22Rv1 (cell line): ENCODE data around the gene CACNA1C.

Experiments used
- H3K27ac ChIP-seq: fragments of 450-650 bp; 2 replicates; pipeline ENCODE4 v1.5.1; 2017
- ZFX ChIP-seq: fragments of 450-650 bp; IDR thresholded peaks from 2 replicates; pipeline ENCODE4 v1.6.1; 2017; ENCODE audit warnings: antibody characterized with exemption, borderline replicate concordance
- TF ChIP-seq, protein P1 (sequence below): fragments of 450-650 bp; IDR thresholded peaks from 2 replicates; pipeline ENCODE4 v1.5.1; 2017; ENCODE audit warnings: mild to moderate bottlenecking

The CACNA1C gene

DNA sequence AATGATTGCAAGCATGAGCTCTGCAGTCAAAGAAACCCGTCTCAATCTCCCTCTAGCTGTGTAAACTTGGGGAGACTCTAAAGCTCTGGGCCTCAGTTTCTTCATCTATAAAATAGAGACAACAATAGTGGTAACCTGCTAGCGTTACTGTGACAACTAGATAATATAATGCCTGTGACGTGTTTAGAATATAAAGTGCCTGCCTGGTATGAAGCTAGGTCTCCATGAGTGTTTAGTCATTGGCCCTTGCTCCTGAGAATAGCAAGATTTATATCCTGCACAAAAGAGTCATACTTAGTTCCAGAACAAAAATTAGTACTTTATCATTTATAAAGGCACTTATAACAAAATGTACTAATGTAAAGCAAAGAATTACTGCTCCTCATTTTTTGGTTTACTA, 39.7 kb upstream of the CACNA1C start:
- no peak for TF ChIP-seq ZFX
- TF ChIP-seq, protein P1, sequence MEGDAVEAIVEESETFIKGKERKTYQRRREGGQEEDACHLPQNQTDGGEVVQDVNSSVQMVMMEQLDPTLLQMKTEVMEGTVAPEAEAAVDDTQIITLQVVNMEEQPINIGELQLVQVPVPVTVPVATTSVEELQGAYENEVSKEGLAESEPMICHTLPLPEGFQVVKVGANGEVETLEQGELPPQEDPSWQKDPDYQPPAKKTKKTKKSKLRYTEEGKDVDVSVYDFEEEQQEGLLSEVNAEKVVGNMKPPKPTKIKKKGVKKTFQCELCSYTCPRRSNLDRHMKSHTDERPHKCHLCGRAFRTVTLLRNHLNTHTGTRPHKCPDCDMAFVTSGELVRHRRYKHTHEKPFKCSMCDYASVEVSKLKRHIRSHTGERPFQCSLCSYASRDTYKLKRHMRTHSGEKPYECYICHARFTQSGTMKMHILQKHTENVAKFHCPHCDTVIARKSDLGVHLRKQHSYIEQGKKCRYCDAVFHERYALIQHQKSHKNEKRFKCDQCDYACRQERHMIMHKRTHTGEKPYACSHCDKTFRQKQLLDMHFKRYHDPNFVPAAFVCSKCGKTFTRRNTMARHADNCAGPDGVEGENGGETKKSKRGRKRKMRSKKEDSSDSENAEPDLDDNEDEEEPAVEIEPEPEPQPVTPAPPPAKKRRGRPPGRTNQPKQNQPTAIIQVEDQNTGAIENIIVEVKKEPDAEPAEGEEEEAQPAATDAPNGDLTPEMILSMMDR = no peak
- H3K27ac ChIP-seq = no peak overlapping the region

DNA sequence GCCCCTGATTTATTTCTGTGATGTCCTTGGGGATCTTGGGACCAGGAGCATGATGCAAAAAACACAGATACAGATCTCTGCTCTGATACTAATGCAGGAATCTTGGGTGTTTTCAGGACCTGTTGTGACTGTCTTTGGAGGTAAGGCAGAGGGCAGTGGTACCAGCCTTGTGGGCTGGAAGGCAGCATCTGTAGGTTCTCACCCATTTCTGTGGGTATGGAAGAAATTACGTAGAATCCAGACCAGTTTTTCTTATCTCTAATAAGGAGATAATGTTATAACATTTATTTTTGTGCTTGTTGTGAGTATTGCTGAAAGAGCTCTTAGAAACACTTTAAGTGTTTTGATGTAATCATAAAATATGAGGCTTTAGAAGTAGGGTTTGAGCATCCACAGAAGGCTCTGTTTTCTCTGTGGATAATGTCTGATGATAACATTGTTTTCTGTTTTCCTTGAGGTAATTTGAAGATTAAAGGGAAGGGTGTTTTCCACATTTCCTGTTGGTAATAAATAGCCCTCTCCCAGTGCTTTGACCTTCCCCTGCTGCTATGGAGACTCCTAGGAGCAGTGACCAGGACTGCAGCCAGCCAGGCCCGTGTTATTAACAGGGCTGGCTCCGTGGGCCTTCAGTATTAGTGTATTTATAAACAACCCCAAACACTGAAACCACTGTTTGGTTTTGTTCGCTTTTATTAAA, 39.1 kb upstream of the CACNA1C start:
- TF ChIP-seq, protein P1 = no peak
- TF ChIP-seq ZFX = no peak
- H3K27ac ChIP-seq = no peak overlapping the region

DNA sequence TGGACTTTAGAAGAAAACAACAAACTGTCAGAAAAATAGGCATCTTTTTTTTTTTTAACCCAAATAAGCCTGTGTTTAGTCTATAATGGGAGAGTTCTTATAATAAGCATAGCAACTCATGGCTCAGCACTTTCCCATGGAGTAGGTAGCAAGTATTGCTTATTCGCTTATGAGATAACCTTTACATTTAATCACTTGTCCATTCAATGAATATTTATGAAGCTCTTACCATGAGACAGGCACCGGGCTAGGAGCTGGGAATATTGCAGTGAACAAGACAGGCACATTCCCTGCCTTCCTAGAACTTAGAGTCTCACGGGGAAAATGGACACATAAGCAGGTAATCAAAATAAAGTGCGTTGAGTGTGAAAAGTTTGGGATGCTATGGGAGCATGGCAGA, 38.6 kb upstream of the CACNA1C start:
- TF ChIP-seq, protein P1 = no peak
- no peak for TF ChIP-seq ZFX
- H3K27ac ChIP-seq = no peak overlapping the region

DNA sequence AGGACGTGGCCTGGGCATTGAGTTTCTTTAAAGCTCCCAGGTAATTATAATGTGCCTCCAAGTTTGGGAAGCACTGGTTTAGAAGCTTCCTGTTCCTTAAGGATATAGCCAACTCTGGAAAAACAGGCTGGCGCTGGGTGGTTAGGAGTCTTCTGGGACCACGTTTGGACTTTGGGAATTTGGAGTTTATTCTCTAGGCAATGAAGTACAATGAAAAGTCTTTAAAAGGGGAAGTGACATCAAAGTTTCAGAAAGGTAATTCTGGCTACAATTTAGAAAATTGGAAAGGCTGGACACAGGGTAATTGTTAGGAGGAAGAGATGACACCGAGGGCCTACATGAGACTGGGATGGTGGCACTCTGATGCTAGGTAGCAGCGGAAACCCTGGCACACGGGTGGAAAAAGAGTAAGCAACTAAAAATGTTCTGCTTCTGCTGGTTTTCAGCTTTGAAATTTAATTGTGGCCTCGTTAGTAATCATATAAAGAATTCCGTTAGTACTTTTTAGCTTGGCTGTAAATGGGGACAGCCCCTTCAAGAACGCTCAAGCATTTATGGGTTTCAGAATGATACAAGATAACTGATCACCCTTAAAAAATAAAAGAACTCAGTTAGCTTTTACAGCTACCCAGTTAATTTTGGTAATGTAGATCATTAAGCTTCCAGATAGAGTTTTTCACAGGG, 35.8 kb upstream of the CACNA1C start:
- H3K27ac ChIP-seq = no peak overlapping the region
- no peak for TF ChIP-seq ZFX
- TF ChIP-seq, protein P1 = no peak

DNA sequence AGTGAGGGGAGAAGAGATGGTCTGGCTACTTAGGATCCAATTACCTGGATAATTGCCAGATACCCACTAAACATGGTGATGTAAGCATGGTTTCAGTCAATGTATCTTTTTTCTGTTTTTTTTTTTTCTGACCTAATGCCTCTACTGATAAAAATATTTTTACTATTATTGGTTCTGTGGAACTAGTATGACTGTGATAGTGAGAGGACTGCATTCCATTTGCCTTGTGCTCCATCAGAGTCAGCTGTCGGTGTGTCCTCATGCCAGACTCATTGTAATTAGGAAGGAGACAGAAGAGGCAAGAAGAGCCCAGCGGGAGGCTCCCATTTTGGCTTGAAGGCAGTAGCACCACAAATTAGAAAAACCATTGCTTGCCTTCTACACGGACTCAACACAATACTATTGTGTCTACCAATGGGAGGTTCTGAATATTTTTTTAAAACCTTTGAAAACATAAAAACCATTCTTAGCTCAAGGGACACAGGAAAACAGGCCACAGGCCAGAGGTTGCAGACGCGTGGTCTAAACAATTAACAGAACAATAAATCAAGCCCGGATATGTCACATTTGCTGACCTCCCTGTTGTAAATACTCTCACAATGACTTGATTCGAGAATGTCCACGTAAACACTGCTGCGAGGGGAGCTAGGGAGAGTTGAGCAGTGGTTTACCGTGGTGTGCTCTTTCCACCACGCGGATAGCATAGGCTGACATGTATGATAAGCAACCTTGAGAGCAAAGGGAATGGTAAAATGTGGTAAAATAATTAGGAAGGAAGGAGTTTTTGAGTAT, 35.0 kb upstream of the CACNA1C start:
- no peak overlapping the region for H3K27ac ChIP-seq
- TF ChIP-seq, protein P1 = no peak
- no peak for TF ChIP-seq ZFX

DNA sequence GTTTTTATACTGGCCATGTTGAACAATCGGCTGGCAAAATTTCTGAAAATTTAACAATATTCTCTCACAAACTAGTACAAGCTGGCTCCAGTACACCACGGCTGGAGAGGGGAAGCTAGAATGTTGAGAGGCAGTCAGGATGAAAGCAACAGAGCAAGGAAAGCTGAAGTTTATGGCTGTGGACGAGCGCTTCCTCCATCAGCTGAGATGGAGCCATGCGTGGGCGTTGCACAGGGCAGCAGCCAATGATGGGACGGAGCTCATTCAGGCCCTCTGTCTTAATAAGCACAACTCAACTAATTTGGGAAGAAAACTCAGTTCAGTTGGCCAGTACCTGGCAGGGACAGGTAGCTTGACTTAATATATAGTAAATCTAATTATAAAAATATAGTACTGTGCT, 34.4 kb upstream of the CACNA1C start:
- no peak overlapping the region for H3K27ac ChIP-seq

More for the DNA sequence above, 34.4 kb upstream of the CACNA1C start:
- TF ChIP-seq ZFX = no peak
- TF ChIP-seq, protein P1 = no peak
